ENCODE data around the gene OLFML1. TPM values are rescaled to one million over a fixed set of nuclear protein-coding genes. Genes with fewer than 3 reads are reported as not detected.

The OLFML1 gene
- total RNA-seq, 1 experiment from 2014 or later: not detected

GRCh38 chr11:7511401-7511800, 26.1 kb downstream of the OLFML1 start:
- no peak overlapping the region for H4K8ac ChIP-seq (replicated peaks; ENCODE audit: insufficient read length, low read depth, low read length)
- H3K9me3 ChIP-seq (ENCODE audit: control insufficient read depth, low read depth, low read length): no peaks in the 10 kb centered on the region
- TF ChIP-seq CTCF (conservative IDR thresholded peaks at IDR 0.05): no peak
- no peak overlapping the region for H2BK12ac ChIP-seq (ENCODE audit: insufficient read length, low read depth, low read length)
- Mint-ChIP-seq H3K4me3 (no peak overlapping the region), H3K36me3 (ENCODE audit: insufficient read depth in 1 of 3, low read depth in 3 of 3) (no peaks in the 10 kb centered on the region), H3K9me3 (no peaks in the 10 kb centered on the region), H3K27me3 (ENCODE audit: low read depth) (peaks cover 28% of the 10 kb centered on the region), H3K27ac (no peak overlapping the region), H3K4me1 (peaks cover 26 to 29% of the 10 kb centered on the region in 2 experiments)
- no peak overlapping the region for H4K5ac ChIP-seq (ENCODE audit: insufficient read length, low read depth, low read length)
- H3K27ac ChIP-seq (ENCODE audit: insufficient read length, low read depth, low read length): no peak overlapping the region
- H3T11ph ChIP-seq (ENCODE audit: low read length): no peak overlapping the region
- no peaks in the 10 kb centered on the region for H3K79me2 ChIP-seq (ENCODE audit: insufficient read depth, low read length)
- H3K4me1 ChIP-seq (ENCODE audit: insufficient read depth, low read length): no peaks in the 10 kb centered on the region
- no peak overlapping the region for H3K23ac ChIP-seq (ENCODE audit: insufficient read length, low read depth, low read length)
- H3K4ac ChIP-seq (ENCODE audit: low read depth, low read length): no peak overlapping the region
- no peak for DNase-seq
- no peak overlapping the region for H3K14ac ChIP-seq (ENCODE audit: insufficient read depth, low read length)
- H2BK5ac ChIP-seq (ENCODE audit: insufficient read length, low read length): no peak overlapping the region
- no peak overlapping the region for H2AK5ac ChIP-seq (ENCODE audit: insufficient read length, low read length)
- no peak overlapping the region for H3K18ac ChIP-seq (ENCODE audit: insufficient read length, low read depth, low read length)
- H3K9ac ChIP-seq (ENCODE audit: extremely low read depth, insufficient read length, low read length): no peak overlapping the region
- no peaks in the 10 kb centered on the region for H4K20me1 ChIP-seq (ENCODE audit: control insufficient read depth, insufficient read depth, insufficient read length)
- no peak overlapping the region for H2BK120ac ChIP-seq (ENCODE audit: low read depth, low read length, poor library complexity, severe bottlenecking)
- peaks cover 14% of the 10 kb centered on the region for H3K23me2 ChIP-seq (ENCODE audit: insufficient read length, low read depth, low read length, poor library complexity, severe bottlenecking)
- no peak overlapping the region for H2AFZ ChIP-seq (ENCODE audit: low read length)
- H3K56ac ChIP-seq (ENCODE audit: insufficient read length, low read depth, low read length): no peak overlapping the region
- no peaks in the 10 kb centered on the region for H3K79me1 ChIP-seq (ENCODE audit: insufficient read depth, low read depth, low read length, poor library complexity, severe bottlenecking)
- H4K91ac ChIP-seq (ENCODE audit: insufficient read length, low read depth, low read length): no peak overlapping the region
- peaks cover 3% of the 10 kb centered on the region; the same call in 1 of the 2 replicates for H3K27me3 ChIP-seq (ENCODE audit: insufficient read depth, low read length)
- no CpG with 5 or more reads among the region's 5 CpGs for WGBS (ENCODE audit: extremely low coverage, insufficient read length, low lambda C conversion rate)
- H2BK20ac ChIP-seq (ENCODE audit: low read depth, low read length, poor library complexity, severe bottlenecking): no peak overlapping the region
- H3K4me2 ChIP-seq (ENCODE audit: insufficient read depth, insufficient read length, low read length): no peak overlapping the region
- H2BK15ac ChIP-seq (ENCODE audit: low read depth, low read length): no peak overlapping the region
